Activated T-helper 1 cell treated with anti-CD3 and anti-CD28 coated beads, Interleukin-2, amount 50 U/mL, for 16 hours (primary cell): ENCODE results near the gene SUCO.
"Not testable (repeated sequence)": the region's sequence is repeated elsewhere in the genome, so short reads cannot be mapped to it uniquely, and the experiment has no call there.

ENCODE experiments used
- DNase-seq, 2 donors: peaks; one replicate each; pipeline ENCODE4 v3.0.0-alpha.2; 2020; ENCODE audit warnings: low read depth in 1 of 2, low spot score in 1 of 2

Gene SUCO

DNA sequence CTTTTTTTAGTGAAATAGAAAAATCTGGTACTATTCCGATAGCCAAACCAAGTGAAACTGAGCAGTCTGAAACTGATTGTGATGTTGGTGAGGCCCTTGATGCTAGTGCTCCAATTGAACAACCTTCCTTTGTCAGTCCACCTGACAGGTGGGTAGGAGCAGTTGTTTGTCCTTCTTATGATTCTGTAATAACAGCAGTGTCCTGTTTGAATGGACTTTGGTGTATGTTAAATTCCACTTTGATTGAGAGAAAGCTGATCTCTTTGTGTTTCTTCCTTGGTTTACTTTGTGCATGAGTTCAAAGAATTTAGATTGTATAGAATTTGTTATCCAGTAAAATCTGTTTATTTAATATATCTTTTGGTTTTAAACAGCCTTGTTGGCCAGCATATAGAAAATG lies 24.3 kb downstream of the SUCO start:
- no peak for DNase-seq

DNA sequence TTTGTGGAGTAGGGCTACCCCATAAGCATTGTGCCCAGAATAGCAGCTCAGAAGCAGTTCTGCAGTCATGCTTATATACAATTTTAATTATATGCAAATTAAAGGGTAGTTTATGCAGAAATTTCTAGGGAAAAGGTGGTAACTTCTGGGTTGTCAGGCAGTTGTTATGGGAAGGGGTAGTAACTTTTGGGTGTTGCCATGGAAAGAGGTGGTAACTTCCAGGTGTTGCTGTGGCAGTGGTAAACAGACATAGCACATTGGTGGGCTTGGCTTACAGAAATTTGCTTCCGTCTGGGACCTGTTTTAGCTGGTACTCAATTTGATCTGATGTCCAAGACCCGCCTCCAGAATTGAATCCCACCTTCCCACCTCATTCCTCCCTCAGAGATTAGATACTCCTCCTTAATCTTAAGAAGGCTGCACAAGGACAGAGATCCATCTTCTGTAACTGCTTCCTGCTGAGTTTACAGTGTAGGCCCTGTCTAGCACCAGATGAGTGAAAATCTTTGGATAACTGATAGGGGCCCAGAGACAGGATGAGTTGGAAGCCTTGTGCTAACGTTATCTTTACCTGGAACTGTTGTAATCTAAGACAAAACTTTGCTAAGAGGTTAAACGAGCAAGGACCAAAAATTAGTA lies 26.7 kb downstream of the SUCO start:
- no peak for DNase-seq

DNA sequence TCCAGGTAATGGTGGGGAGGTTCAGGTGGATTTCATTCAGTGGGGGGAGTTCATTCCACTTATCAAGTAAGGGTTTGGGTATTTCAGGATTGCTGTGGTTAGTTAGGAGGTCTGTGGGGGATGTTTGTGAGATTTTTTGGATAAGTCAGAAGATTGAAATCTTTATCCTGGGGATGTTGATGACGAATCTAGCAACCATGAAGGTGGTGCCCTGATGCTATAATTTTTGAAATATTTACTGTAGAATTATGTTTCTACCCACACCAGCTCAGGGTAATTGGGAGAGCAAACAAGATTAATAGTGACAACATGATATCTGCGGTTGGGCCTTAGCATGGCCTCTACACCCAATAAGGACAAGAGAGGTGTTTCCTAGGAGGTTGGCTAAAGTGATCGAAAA lies 28.3 kb downstream of the SUCO start:
- no peak for DNase-seq

DNA sequence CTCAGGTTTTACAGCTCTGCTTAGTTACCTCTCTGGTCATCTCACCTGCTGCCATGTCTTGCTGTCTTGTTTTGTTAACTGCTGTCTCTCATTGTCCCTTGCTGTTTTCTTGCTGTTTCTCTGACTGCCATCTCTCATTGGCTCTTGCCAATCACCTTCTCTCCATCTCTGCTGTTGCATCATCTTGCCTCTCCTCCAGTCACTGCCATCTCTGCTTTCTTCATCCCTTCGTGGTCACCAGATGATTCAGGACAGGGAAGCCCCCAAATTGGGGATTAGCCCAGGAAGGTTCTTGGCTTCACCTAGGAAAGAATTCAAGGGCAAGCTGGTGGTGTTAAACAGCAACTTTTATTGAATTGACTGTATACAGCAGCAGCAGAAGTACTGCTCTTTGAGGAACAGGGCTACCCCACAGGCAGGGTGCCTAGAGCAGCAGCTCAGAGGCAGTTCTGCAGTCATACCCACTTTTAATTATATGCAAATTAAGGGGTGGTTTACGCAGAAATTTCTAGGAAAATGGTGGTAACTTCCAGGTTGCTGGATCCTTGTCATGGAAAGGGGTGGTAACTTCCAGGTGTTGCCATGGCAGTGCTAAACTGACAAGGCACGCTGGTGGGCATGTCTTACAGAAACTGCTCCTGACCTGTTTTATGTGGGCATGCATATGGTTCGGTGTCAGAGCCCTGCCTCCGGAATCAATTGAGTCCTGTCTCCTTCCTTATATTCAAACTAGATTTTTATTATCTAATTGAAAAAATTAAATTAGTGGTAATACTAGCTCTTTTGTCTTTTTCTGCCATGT lies 33.4 kb downstream of the SUCO start:
- DNase-seq: no peak

DNA sequence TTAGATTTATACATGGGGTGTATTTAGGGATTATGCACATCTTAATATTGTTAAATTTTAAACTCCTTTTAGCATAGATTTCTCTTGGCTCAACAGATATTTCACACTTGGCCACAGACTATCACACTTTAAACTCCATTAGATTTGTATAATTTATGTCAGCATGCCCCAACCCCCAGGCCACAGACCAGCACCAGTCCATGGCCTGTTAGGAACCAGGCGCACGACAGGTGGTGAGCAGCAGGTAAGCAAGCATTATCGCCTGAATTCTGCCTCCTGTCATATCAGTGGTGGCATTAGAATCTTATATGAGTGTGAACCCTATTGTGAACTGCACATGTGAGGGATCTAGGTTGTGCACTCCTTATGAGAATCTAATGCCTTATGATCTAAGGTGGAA lies 34.8 kb downstream of the SUCO start:
- DNase-seq: no peak

DNA sequence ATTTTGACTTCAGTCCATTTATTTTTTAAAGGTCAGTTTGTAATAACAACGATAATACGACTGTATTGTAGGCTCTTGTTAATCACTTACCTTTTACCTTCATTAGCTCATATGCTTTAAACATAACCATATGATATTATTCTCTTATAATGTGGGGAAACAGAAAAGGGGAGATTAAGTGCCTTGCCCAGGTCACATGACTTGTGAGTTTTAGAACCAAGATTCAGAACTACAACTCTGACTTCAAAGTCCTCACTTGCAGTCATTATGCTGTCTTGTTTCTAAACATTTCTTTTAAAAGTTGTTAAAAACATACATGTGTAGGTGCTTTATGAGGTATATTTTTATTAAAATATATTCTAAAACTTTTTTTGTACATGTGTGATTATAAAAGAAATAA lies 41.1 kb downstream of the SUCO start:
- no peak for DNase-seq

DNA sequence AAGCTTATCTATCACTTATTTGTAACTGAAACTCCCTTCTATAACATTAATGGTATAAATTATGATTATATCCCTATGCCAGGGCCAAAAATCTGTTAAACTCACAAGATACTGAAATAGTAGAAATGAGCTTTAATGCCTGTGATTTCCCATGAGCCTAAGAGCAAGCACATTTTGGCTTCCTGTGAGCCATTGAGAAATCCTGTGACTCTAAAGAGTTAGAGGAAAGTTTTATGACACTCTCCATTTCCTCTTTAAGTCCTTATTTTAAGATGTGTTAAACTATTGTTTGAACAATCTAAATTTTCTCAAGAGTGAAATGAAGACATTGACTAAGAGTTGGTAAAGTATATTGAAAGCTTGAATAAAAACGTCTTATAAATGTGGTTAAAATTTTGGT lies 45.6 kb downstream of the SUCO start:
- DNase-seq: no peak

DNA sequence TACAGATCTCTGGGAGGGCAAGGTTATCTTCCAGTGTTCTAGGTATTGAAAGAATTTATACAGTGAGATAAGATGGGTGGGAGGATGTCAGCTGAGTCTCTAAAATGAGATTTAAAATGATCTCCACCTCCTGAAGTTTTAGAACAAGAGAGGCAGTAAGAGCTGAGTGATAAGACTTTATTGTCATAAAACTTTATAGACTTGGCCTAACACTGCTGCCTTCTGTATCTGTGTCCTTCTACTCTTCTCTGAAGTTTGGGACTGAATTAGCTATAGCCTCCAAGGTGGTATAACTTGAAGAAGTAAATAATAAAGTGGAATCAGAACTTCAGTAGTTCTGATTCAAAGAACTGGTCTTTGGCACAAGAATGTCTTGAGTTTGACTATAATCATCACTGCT lies 48.3 kb downstream of the SUCO start:
- DNase-seq: no peak

DNA sequence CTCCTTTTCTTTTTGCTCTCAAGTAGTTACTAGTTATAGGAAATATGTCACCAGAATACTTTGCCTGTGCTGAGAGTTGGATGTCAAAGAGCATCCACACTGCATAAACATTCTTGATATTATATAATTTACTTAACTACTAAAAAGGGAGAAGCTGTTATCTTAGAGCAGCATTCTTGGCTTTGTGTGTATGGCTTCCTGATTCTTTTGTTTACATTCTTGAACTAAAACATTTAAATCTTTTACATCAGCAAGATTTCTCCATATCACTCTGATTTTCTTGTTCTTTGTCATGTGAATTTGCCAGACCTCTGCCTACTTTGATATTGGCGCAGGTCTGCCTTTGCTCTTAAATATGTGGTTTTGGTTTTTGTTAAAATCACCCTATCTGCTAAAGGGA lies 48.8 kb downstream of the SUCO start:
- DNase-seq: no peak

DNA sequence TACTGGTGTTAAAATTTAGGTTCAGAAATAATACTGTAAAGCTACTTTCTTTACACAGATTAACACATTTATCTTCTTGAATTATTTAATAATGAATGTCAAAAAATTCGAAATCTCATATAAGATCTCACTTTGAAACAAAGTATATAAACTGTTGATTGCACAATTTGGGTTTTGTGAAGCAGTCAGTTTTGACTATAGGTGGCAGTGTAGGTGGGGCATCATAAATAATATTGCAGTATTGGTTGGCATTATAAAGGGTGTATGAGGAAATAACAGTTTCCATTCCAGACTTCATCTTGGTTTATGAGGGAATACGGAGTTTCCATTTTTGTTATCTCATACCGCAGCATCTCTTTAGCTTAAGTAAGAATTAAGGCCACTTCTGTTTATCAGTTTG lies 49.9 kb downstream of the SUCO start:
- no peak for DNase-seq

DNA sequence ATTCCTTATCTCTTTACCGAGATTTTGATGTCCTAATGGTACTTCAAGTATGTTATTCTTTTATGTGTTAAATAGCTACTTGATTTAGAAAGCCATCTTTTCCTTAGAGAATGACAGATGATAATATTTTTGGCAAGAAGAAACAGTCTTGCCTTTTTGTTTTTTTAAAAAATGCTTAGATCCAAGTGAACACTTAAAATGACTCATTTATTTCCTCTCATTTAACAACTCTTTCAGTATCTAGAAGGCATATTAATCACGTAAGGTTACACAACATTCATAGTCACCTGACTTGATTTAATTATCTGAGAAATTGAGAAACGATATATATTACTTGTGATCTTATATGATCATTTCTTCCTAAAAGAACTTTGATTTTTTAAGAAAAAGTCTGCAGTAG lies 52.4 kb downstream of the SUCO start:
- DNase-seq: no peak

DNA sequence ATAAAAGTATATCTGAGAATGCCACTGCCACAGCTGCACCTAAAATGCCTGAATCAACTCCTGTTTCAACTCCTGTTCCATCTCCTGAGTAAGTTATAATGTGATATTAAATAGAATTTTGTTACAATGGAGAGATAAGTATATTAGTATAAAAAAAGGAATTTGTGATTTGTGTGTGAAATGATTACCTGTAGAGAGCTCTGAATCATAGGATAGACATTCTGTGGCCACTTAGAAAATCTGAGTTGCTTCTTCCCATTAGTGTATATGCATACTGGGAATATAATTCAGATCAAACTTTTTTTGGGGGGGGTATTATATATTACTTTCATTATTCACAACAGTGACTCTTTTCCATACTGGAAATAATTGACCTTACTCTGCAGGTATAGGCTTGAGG lies 52.9 kb downstream of the SUCO start:
- no peak for DNase-seq

DNA sequence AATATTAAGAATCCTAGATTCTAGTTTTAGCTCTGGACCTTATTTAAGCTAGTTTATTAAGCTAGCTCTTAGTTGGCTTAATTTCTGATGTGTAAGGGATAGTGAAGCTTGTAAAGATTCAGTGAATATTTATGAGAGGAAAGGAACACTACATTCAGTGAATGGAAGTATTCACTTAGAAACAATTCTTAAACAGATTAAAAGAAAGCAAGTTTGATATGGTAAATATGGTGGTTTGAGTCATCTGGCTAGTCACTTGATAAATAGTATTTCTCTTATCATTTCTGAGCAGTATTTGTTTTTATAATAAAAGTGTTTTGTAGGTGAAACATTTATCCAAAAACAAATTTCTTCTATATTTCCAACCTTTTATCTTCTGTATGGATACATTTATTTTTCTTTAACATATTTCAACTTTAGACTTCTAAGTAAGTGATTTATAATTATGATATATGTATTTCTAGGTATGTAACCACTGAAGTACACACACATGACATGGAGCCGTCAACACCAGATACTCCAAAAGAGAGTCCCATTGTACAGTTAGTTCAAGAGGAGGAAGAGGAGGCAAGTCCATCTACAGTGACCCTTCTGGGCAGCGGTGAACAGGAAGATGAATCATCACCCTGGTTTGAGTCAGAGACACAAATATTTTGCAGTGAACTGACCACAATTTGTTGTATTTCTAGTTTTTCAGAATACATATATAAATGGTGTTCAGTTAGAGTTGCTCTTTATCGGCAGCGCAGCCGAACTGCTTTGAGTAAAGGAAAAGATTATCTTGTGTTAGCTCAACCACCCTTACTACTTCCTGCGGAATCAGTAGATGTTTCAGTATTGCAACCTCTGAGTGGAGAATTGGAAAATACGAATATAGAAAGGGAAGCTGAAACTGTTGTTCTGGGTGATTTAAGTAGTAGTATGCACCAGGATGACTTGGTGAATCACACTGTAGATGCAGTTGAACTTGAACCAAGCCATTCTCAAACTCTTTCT lies 55.6 kb downstream of the SUCO start:
- DNase-seq: no peak

DNA sequence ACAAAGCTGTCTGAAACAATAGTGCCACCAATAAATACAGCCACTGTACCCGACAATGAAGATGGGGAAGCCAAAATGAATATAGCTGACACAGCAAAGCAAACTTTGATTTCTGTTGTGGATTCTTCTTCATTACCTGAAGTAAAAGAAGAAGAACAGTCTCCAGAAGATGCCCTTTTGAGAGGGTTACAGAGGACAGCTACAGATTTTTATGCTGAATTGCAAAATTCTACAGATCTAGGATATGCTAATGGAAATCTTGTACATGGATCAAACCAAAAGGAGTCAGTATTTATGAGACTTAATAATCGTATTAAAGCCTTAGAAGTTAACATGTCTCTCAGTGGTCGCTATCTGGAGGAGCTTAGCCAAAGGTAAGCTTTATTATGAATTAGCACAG lies 56.6 kb downstream of the SUCO start:
- DNase-seq: no peak

DNA sequence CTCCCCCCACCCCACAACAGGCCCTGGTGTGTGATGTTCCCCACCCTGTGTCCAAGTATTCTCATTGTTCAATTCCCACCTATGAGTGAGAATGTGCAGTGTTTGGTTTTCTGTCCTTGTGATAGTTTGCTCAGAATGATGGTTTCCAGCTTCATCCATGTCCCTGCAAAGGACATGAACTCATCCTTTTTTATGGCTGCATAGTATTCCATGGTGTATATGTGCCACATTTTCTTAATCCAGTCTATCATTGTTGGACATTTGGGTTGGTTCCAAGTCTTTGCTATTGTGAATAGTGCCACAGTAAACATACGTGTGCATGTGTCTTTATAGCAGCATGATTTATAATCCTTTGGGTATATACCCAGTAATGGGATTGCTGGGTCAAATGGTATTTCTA lies 58.5 kb downstream of the SUCO start:
- DNase-seq: not testable (repeated sequence)

DNA sequence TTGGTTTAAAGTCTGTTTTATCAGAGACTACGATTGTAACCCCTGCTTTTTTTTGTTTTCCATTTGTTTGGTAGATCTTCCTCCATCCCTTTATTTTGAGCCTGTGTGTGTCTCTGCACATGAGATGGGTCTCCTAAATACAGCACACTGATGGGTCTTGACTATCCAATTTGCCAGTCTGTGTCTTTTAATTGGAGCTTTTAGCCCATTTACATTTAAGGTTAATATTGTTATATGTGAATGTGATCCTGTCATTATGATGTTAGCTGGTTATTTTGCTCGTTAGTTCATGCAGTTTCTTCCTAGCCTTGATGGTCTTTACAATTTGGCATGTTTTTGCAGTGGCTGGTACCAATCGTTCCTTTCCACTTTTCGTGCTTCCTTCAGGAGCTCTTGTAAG lies 62.1 kb downstream of the SUCO start:
- not testable (repeated sequence) for DNase-seq

DNA sequence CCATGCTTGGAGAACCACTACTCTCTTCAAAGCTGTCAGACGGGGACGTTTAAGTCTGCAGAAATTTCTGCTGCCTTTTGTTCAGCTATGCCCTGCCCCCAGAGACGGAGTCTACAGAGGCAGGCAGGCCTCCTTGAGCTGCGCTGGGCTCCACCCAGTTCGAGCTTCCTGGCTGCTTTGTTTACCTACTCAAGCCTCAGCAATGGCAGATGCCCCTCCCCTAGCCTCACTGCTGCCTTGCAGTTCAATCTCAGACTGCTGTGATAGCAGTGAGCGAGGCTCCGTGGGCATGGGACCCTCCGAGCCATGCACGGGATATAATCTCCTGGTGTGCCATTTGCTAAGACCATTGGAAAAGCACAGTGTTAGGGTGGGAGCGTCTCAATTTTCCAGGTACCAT lies 63.8 kb downstream of the SUCO start:
- DNase-seq: not testable (repeated sequence)

DNA sequence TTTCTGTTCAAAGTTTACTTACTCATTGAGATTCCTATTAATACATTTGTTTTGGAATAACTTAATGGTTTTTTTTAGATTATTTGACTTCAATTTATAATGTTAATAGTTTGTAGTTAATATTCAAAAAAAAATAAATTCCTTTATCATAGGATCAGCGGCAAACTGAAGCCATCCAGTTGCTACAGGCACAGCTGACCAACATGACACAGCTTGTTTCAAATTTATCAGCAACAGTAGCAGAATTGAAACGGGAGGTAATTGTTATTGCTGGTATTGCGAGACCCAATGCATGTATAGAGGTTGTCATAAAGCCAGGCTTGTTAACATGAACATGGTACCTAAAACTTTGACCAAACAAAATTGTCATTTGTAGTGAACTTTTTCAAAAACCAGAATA lies 67.0 kb downstream of the SUCO start:
- DNase-seq: no peak

DNA sequence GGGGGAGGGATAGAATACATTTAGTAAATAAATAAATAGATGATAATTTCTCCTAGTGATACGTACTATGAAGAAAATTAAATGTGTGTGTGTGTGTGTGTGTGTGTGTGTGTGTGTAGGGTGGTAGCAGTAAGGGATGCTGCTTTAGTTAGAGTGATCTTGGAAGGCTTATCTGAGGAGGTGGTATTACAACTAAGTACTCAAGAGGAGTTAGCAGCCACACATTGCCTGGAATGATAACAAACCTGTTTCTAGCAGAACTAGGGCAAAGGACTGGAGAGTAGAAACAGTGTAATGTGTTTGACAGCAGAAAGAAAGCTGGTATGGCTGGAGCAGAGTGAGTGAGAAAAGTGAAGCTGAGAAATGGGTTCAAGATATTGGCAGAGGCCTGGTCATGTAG lies 67.7 kb downstream of the SUCO start:
- no peak for DNase-seq

DNA sequence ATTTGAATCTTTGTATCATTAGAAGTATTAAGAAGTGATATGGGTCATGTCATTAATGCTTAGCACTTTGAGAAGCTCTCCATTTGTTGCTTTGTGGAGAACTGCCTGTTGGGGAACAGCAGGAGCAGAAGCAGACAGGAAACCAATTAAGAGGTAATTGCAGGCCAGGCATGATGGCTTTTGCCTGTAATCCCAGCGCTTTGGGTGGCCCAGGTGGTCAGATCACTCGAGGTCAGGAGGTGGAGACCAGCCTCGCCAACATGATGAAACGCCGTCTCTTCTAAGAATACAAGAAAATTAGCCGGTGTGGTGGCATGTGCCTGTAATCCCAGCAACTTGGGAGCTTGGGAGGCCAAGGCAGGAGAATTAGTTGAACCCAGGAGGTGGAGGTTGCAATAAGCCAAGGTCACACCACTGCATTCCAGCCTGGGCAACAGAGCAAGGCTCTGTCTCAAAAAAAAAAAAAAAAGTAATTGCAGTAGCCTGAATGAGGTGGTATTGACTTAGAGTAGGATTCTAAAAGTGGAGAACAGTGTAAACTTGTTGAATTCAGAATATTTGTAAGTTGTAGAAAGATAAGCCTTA lies 68.2 kb downstream of the SUCO start:
- no peak for DNase-seq

DNA sequence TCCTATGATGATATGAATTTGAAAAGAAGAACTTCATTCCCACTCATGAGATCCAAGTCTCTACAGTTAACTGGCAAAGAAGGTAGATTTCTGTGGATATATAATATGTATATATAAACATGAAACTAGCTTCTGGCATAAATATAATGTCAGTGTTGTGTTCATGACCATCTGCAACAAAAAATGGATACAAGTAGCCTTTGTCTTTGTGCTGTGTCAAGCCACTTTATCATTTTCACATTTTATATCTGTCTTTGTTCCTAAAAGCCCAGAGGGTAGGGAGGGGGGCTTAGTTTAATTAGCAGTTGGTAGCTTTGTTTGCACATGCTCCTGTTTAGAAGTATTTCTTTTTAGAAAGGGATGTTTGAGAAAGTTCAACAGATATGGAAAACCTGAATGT lies 69.8 kb downstream of the SUCO start:
- DNase-seq: no peak
